NCI-H460 (cell line): ENCODE measurements around the gene SAMD5. TPM values are rescaled to one million over a fixed set of nuclear protein-coding genes. Genes with fewer than 3 reads are reported as not detected.

Experiments used
- DNase-seq: peaks from one replicate; pipeline ENCODE4 v3.0.0-alpha.2; 2016; ENCODE audit warnings: low read depth; ENCODE audit errors: extremely low read depth
- total RNA-seq: library from RNA; depleted of rRNA; stranded (reverse); fragments of >200 nt; shearing (Covaris generic); gene quantifications from 2 replicates; pipeline ENCODE4 v1.2.3, GENCODE V29; 2014

Gene SAMD5
- total RNA-seq, 1 experiment from 2014 or later: 12.7 TPM

GRCh38 chr6:147617366-147617765, 108.9 kb downstream of the SAMD5 start:
- DNase-seq: no peak

- DNase-seq: no peak
Measured at GRCh38 chr6:147618457-147618856, 110.0 kb downstream of the SAMD5 start.

- DNase-seq: no peak
Measured at GRCh38 chr6:147618927-147619326, 110.4 kb downstream of the SAMD5 start.
